Measurements from ENCODE around the gene HOTAIR. TPM values are rescaled to one million over a fixed set of nuclear protein-coding genes. Genes with fewer than 3 reads are reported as not detected.

Gene HOTAIR
- total RNA-seq, 3 donors from 2014 or later = not detected

- Histone ChIP-seq H3K9me3 (no peaks in the 10 kb centered on the region), H3K4me3 (no peak overlapping the region), H3K4me1 (ENCODE audit: low read depth) (no peaks in the 10 kb centered on the region), H3K36me3 (ENCODE audit: low read depth) (no peaks in the 10 kb centered on the region)
- DNase-seq (no peak), ATAC-seq (no peak)
- intact Hi-C loops (cut with DNase I, micrococcal nuclease) = no loop called here
- TF ChIP-seq, protein P1, sequence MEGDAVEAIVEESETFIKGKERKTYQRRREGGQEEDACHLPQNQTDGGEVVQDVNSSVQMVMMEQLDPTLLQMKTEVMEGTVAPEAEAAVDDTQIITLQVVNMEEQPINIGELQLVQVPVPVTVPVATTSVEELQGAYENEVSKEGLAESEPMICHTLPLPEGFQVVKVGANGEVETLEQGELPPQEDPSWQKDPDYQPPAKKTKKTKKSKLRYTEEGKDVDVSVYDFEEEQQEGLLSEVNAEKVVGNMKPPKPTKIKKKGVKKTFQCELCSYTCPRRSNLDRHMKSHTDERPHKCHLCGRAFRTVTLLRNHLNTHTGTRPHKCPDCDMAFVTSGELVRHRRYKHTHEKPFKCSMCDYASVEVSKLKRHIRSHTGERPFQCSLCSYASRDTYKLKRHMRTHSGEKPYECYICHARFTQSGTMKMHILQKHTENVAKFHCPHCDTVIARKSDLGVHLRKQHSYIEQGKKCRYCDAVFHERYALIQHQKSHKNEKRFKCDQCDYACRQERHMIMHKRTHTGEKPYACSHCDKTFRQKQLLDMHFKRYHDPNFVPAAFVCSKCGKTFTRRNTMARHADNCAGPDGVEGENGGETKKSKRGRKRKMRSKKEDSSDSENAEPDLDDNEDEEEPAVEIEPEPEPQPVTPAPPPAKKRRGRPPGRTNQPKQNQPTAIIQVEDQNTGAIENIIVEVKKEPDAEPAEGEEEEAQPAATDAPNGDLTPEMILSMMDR (IDR thresholded peaks at IDR 0.05) = no peak
Observed at GRCh38 chr12:53930591-53931255, 44.0 kb downstream of the HOTAIR start.

- H3K4me1 ChIP-seq (ENCODE audit: low read depth) = no peaks in the 10 kb centered on the region
- ATAC-seq = no peak
- H3K4me3 ChIP-seq = no peak overlapping the region
- intact Hi-C loops (cut with DNase I, micrococcal nuclease) = no loop called here
- no peaks in the 10 kb centered on the region for H3K36me3 ChIP-seq (ENCODE audit: low read depth)
- DNase-seq = no peak
- no peaks in the 10 kb centered on the region for H3K9me3 ChIP-seq
- TF ChIP-seq, protein P1 (IDR thresholded peaks at IDR 0.05) = no peak
Observed at GRCh38 chr12:53929527-53929926, 45.2 kb downstream of the HOTAIR start.

DNA sequence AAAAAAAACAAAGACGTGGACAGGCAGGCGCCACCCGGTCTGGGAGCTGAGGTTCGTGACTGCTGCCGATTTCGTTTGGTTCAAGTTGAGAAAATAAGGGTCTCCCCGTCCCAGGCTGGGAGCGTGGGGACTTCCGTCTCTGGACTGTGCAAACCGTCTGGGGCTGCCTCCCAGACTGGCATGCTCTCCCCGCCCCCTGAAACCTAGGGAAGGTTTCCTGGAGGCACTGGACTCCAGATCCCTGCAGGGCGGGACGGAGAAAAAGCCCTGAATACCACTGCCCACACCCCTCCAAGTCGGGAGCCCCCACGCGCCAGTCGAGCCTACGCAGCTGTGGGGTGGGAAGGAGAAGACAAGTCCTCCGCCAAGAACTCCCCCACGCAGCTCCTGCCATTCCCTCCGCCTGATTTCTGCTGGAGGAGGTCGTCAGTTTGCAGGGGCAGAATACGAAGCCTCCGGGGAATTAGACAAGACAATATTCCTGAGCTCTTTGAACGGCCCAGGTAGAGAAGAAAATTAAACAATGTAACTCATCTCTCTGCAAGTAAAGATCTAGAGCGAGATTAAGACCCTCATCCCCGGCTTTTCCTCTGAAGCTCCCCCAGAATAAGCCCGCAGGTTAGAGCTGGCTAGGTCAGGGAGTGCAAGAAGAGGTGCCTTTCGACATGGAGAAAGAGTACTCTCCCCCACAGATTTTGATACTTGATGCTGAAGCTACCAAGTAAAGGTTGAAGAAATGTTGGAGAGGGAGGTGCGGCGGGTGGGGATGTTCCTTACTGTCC, 46.5 kb downstream of the HOTAIR start:
- intact Hi-C loops (cut with DNase I, micrococcal nuclease) = no loop called here
- no peaks in the 10 kb centered on the region for H3K9me3 ChIP-seq
- no peak for ATAC-seq

DNA sequence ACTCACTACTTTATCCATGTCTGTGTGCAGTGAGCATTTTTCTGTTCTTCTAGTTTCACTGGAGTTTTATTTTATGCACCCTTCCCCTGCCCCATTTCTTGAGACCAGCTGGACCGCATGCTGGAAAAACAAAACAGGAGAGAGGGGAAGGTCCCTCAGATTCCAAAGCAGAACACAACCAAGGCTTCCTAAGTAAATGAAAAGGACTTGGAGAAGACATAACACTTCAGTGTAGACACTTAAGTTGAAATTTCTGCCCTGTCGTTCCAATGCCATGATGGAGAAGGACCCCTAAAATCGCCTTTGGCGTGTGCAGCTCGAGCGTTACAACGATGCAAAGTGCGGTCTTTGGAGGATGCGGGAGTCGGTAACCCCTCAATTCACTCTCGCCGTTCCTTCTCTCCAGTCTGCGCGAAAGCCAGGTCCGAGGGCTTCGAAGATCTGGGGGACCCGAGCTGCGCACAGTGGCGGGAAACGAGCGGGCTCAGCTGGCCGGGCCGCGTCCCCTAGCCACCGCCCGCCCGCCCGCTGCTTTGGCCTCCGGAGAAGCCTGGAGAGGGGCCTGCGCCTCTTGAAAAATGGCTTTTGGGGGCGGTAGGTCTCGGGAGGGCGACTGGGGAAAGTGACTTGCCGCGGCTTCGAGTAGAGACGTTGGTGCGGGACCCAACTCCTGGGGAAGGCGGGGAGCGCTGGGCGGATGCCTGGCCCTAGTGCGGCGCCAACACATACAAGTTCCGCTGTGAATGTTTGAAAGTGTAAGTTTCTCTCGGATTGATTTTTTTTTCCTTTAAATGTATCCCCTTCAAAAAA, 47.3 kb downstream of the HOTAIR start:
- TF ChIP-seq, protein P1 (IDR thresholded peaks at IDR 0.05) = no peak
- Histone ChIP-seq H3K4me1 (ENCODE audit: low read depth) (no peaks in the 10 kb centered on the region), H3K36me3 (ENCODE audit: low read depth) (no peaks in the 10 kb centered on the region), H3K4me3 (no peak overlapping the region), H3K9me3 (no peaks in the 10 kb centered on the region)
- no peak for ATAC-seq
- intact Hi-C loops (cut with DNase I, micrococcal nuclease) = no loop called here
- DNase-seq = no peak

More for the DNA sequence above, 46.5 kb downstream of the HOTAIR start:
- H3K4me3 ChIP-seq = no peak overlapping the region
- no peaks in the 10 kb centered on the region for H3K36me3 ChIP-seq (ENCODE audit: low read depth)
- TF ChIP-seq, protein P1 (IDR thresholded peaks at IDR 0.05) = no peak
- DNase-seq = no peak
- H3K4me1 ChIP-seq (ENCODE audit: low read depth) = no peaks in the 10 kb centered on the region

- Histone ChIP-seq H3K4me1 (ENCODE audit: low read depth) (no peaks in the 10 kb centered on the region), H3K9me3 (no peaks in the 10 kb centered on the region), H3K36me3 (ENCODE audit: low read depth) (no peaks in the 10 kb centered on the region), H3K4me3 (no peak overlapping the region)
- intact Hi-C loops (cut with DNase I, micrococcal nuclease) = no loop called here
- ATAC-seq = no peak
- TF ChIP-seq, protein P1 (IDR thresholded peaks at IDR 0.05) = no peak
- no peak for DNase-seq
Observed at GRCh38 chr12:53924521-53925405, 50.0 kb downstream of the HOTAIR start.
